H1 (cell line): Measurements from ENCODE around the gene BARHL2. TPM values are rescaled to one million over a fixed set of nuclear protein-coding genes. Genes with fewer than 3 reads are reported as not detected.

Experiments
- CTCF ChIA-PET: fragments of 300-600 bp; sonication (Branson Sonifier 250); formaldehyde crosslinking; loops from one replicate; lab custom pipeline; 2021; ENCODE audit not compliant: partially characterized antibody; lab: Charles Lee
- POLR2A ChIA-PET: fragments of 300-600 bp; sonication (Branson Sonifier 250); formaldehyde crosslinking; loops from one replicate; lab custom pipeline; 2021; ENCODE audit warnings: inconsistent platforms; ENCODE audit not compliant: partially characterized antibody; lab: Charles Lee
- DNase-seq, 2 experiments: peaks; one replicate each; pipeline versions ENCODE4 v3.0.0 to v3.0.0-alpha.2; 2010 to 2022; ENCODE audit warnings: low spot score in 2 of 2, low read depth in 1 of 2, mixed read lengths in 1 of 2
- FAIRE-seq: peaks from 2 replicates; lab custom pipeline; 2011; peaks lifted over from hg19 to GRCh38; lab: Jason Lieb, UNC
- H2AFZ ChIP-seq: 2 replicates; pipeline ENCODE4 v1.8.1; 2012; ENCODE audit warnings: low read length, inconsistent platforms
- H2AK5ac ChIP-seq: 2 replicates; pipeline ENCODE4 v1.6.1; 2013; ENCODE audit warnings: low read depth, low read length
- H2BK120ac ChIP-seq: replicated peaks from 2 replicates; pipeline ENCODE3; 2013; ENCODE audit warnings: low read depth, low read length, inconsistent platforms
- H2BK12ac ChIP-seq: 2 replicates; pipeline ENCODE4 v1.6.1; 2013; ENCODE audit warnings: low read depth, low read length
- H2BK15ac ChIP-seq: 2 replicates; pipeline ENCODE4 v1.6.1; 2013; ENCODE audit warnings: low read length
- H2BK20ac ChIP-seq: 2 replicates; pipeline ENCODE4 v1.6.1; 2013; ENCODE audit warnings: low read length
- H2BK5ac ChIP-seq: 2 replicates; pipeline ENCODE4 v1.6.1; 2013; ENCODE audit warnings: low read depth, low read length
- H3K14ac ChIP-seq: 2 replicates; pipeline ENCODE4 v1.6.1; 2013; ENCODE audit warnings: inconsistent platforms; ENCODE audit not compliant: insufficient read length
- H3K18ac ChIP-seq: 2 replicates; pipeline ENCODE4 v1.6.1; 2013; ENCODE audit warnings: low read length; ENCODE audit errors: extremely low read depth
- H3K23ac ChIP-seq: 2 replicates; pipeline ENCODE4 v1.6.1; 2013; ENCODE audit warnings: inconsistent platforms; ENCODE audit not compliant: insufficient read length
- H3K23me2 ChIP-seq: 2 replicates; pipeline ENCODE4 v1.6.1; 2013; ENCODE audit warnings: low read depth, low read length
- H3K27ac ChIP-seq: 2 replicates; pipeline ENCODE4 v1.6.1; 2011; ENCODE audit warnings: low read depth, low read length, inconsistent platforms
- H3K27me3 ChIP-seq, 4 experiments: replicated peaks in 1 of 4; 1 replicate in 1 of 4; 2 replicates in 3 of 4; pipeline versions ENCODE4 v1.6.1 to v1.8.1; 2011 to 2013; ENCODE audit warnings: low read length in 3 of 4, mild to moderate bottlenecking in 3 of 4, inconsistent platforms in 2 of 4, mixed read lengths in 2 of 4, moderate library complexity in 1 of 4; ENCODE audit not compliant: control insufficient read depth in 3 of 4, insufficient read depth in 3 of 4; ENCODE audit errors: extremely low read depth in 1 of 4
- H3K36me3 ChIP-seq, 4 experiments: 2 replicates each; pipeline versions ENCODE4 v1.6.1 to v1.8.1; 2011 to 2013; ENCODE audit warnings: mild to moderate bottlenecking in 4 of 4, low read length in 3 of 4, moderate library complexity in 2 of 4, control low read depth in 1 of 4, inconsistent platforms in 1 of 4; ENCODE audit not compliant: insufficient read depth in 4 of 4, control insufficient read depth in 2 of 4
- H3K4ac ChIP-seq: replicated peaks from 2 replicates; pipeline ENCODE3; 2013; ENCODE audit warnings: low read length, low read depth, mixed read lengths, inconsistent platforms; ENCODE audit not compliant: insufficient read length
- H3K4me1 ChIP-seq, 4 experiments: replicated peaks in 1 of 4; 1 replicate in 1 of 4; 2 replicates in 3 of 4; pipeline versions ENCODE4 v1.6.1 to v1.8.1; 2011 to 2013; ENCODE audit warnings: low read length in 3 of 4, inconsistent platforms in 2 of 4, mixed read lengths in 1 of 4; ENCODE audit not compliant: insufficient read depth in 4 of 4, control insufficient read depth in 3 of 4
- H3K4me2 ChIP-seq, 2 experiments: 2 replicates each; pipeline versions ENCODE4 v1.6.1 to v1.8.1; 2011 to 2013; ENCODE audit warnings: low read depth in 2 of 2, low read length in 2 of 2, control low read depth in 1 of 2, inconsistent platforms in 1 of 2, mild to moderate bottlenecking in 1 of 2; ENCODE audit not compliant: insufficient read depth in 1 of 2
- H3K4me3 ChIP-seq, 4 experiments: fragments of 200-600, 300-600 bp in 1 of 4; sonication (generic), shearing (Covaris generic), sonication (Bioruptor Twin) in 1 of 4; 2 replicates each; pipeline versions ENCODE4 v1.5.1 to v1.8.1; 2011 to 2016; ENCODE audit warnings: low read length in 4 of 4, low read depth in 3 of 4, control low read depth in 2 of 4, inconsistent platforms in 2 of 4, mild to moderate bottlenecking in 2 of 4, mixed read lengths in 1 of 4, moderate library complexity in 1 of 4; ENCODE audit not compliant: insufficient read depth in 2 of 4; ENCODE audit errors: extremely low read depth in 1 of 4
- H3K56ac ChIP-seq: replicated peaks from 2 replicates; pipeline ENCODE3; 2013; ENCODE audit warnings: low read depth, mild to moderate bottlenecking, mixed read lengths, low read length, inconsistent platforms; ENCODE audit not compliant: insufficient read length
- H3K79me1 ChIP-seq: 2 replicates; pipeline ENCODE4 v1.6.1; 2013; ENCODE audit warnings: low read depth, low read length, control low read depth
- H3K79me2 ChIP-seq, 2 experiments: 2 replicates each; pipeline versions ENCODE4 v1.6.1 to v1.8.1; 2012 to 2013; ENCODE audit warnings: low read length in 2 of 2, mild to moderate bottlenecking in 2 of 2, inconsistent platforms in 1 of 2; ENCODE audit not compliant: insufficient read depth in 2 of 2, control insufficient read depth in 1 of 2
- H3K9ac ChIP-seq, 4 experiments: replicated peaks in 1 of 4; 1 replicate in 1 of 4; 2 replicates in 3 of 4; pipeline versions ENCODE4 v1.6.1 to v1.8.1; 2011 to 2013; ENCODE audit warnings: low read depth in 3 of 4, low read length in 3 of 4, control low read depth in 2 of 4, mild to moderate bottlenecking in 2 of 4, moderate library complexity in 2 of 4, inconsistent platforms in 1 of 4; ENCODE audit errors: extremely low read depth in 1 of 4
- H3K9me3 ChIP-seq, 2 experiments: 2 replicates each; pipeline versions ENCODE4 v1.6.1 to v1.8.1; 2012 to 2013; ENCODE audit warnings: mild to moderate bottlenecking in 2 of 2, moderate library complexity in 2 of 2, control low read depth in 1 of 2, inconsistent platforms in 1 of 2, low read depth in 1 of 2, low read length in 1 of 2, mixed read lengths in 1 of 2; ENCODE audit not compliant: insufficient read depth in 2 of 2
- H4K20me1 ChIP-seq, 2 experiments: replicated peaks in 1 of 2; 2 replicates each; pipeline versions ENCODE3 to v1.8.1; 2011 to 2013; ENCODE audit warnings: inconsistent platforms in 2 of 2, low read length in 2 of 2, mild to moderate bottlenecking in 1 of 2; ENCODE audit not compliant: insufficient read depth in 2 of 2, control insufficient read depth in 1 of 2
- H4K5ac ChIP-seq: 2 replicates; pipeline ENCODE4 v1.6.1; 2013; ENCODE audit warnings: low read length, low read depth, mixed read lengths, inconsistent platforms; ENCODE audit not compliant: insufficient read length
- H4K8ac ChIP-seq: 2 replicates; pipeline ENCODE4 v1.8.0; 2013; ENCODE audit warnings: mild to moderate bottlenecking, moderate library complexity, low read length, inconsistent platforms; ENCODE audit not compliant: insufficient read depth; ENCODE audit errors: extremely low read depth
- H4K91ac ChIP-seq: replicated peaks from 2 replicates; pipeline ENCODE3; 2013; ENCODE audit warnings: low read length, mixed read lengths, inconsistent platforms; ENCODE audit not compliant: insufficient read length
- JUND ChIP-seq: IDR thresholded peaks from 2 replicates; pipeline ENCODE4 v1.6.1; 2011; ENCODE audit warnings: mild to moderate bottlenecking, improper control_type of control experiment, low read length
- KDM5A ChIP-seq: fragments of 200-600 bp; IDR thresholded peaks from 2 replicates; pipeline ENCODE4 v1.7.1; 2012; ENCODE audit warnings: mild to moderate bottlenecking, low read length, inconsistent platforms, mixed read lengths
- MAFK ChIP-seq: IDR thresholded peaks from 2 replicates; pipeline ENCODE4 v1.6.1; 2012; ENCODE audit warnings: low read depth, mild to moderate bottlenecking, improper control_type of control experiment, low read length
- RAD21 ChIP-seq, 2 experiments: IDR thresholded peaks in 1 of 2; conservative IDR thresholded peaks in 1 of 2; 2 replicates each; pipeline ENCODE4 v1.6.1; 2011; ENCODE audit warnings: low read depth in 2 of 2, low read length in 2 of 2, improper control_type of control experiment in 1 of 2, inconsistent platforms in 1 of 2, mild to moderate bottlenecking in 1 of 2, moderate library complexity in 1 of 2
- SIN3A ChIP-seq, 2 experiments: IDR thresholded peaks in 1 of 2; conservative IDR thresholded peaks in 1 of 2; 2 replicates each; pipeline ENCODE4 v1.6.1; 2011 to 2012; ENCODE audit warnings: low read length in 2 of 2, improper control_type of control experiment in 1 of 2, low read depth in 1 of 2, mild to moderate bottlenecking in 1 of 2
- TEAD4 ChIP-seq: IDR thresholded peaks from 2 replicates; pipeline ENCODE4 v1.6.1; 2012; ENCODE audit warnings: low read depth, low read length, inconsistent platforms, mixed read lengths
- WGBS, 2 experiments: shearing (Covaris generic) in 1 of 2; methylation state at CpG; one replicate each; pipeline versions ENCODE4 v1.1.6 to v1.1.7; 2013 to 2015; ENCODE audit warnings: low lambda C conversion rate in 2 of 2, mixed read lengths in 2 of 2, inconsistent platforms in 1 of 2, low coverage in 1 of 2, missing lambda C conversion rate in 1 of 2; ENCODE audit not compliant: insufficient replicate concordance in 2 of 2, insufficient coverage in 1 of 2, insufficient read length in 1 of 2; ENCODE audit errors: extremely low coverage in 1 of 2, missing lambda C conversion rate in 1 of 2; 5-methylcytosine and 5-hydroxymethylcytosine counted together
- polyA plus RNA-seq, 7 experiments: library from polyadenylated mRNA; depleted of rRNA in 3 of 7; stranded (reverse) in 5 of 7; unstranded in 2 of 7; fragments of >200 nt in 5 of 7; fragments of 200-250 nt in 2 of 7; gene quantifications; 1 replicate in 5 of 7; 2 replicates in 1 of 7; 4 replicates in 1 of 7; pipeline versions ENCODE4 v1.2.1 to v1.2.3, GENCODE V29; 2011 to 2013; ENCODE audit warnings: missing spikeins in 2 of 7, mixed read lengths in 2 of 7
- total RNA-seq: library from RNA; stranded (reverse); fragmentation: NEBNext Ultra II Directional; extraction: Animal tissue kit (Norgen Biotek cat#: 25700); gene quantifications from 2 replicates; pipeline ENCODE4 v1.2.1, GENCODE V29; 2021

The BARHL2 gene
- total and polyA plus RNA-seq, 2 of the 8 experiments (the other 6 are each of a cell fraction or from before 2014, with no cell fraction given): 0.15 TPM; not detected in 1

GRCh38 chr1:90732136-90732535 is 15.0 kb upstream of the BARHL2 start:
- H3K27ac ChIP-seq: no peak overlapping the region
- WGBS, 2 experiments: 53% methylated on average over 3 of the region's 3 CpGs; no CpG with 5 or more reads in 1 of the 2 experiments
- CTCF ChIA-PET: interaction anchor here (0.9 to 9.1 kb wide), 6 partner anchors 11 to 432 kb away, joined by 3 to 122 read pairs (median 6); partner anchors contain the start of gene BARHL2

More at GRCh38 chr1:90732136-90732535, 15.0 kb upstream of the BARHL2 start:
- Histone ChIP-seq H3K23me2 (peaks cover 5% of the 10 kb centered on the region; the same call in 1 of the 2 replicates), H3K4me1 (peaks cover 0 to 19% (median 8%) of the 10 kb centered on the region in 4 experiments; a peak in 6 of 7 replicates), H2BK20ac (no peak overlapping the region), H3K9me3 (no peaks in the 10 kb centered on the region), H2BK15ac (no peak overlapping the region)
- no peak for TF ChIP-seq KDM5A
- TF ChIP-seq JUND: no peak
- no peak for TF ChIP-seq TEAD4
- no peak for TF ChIP-seq MAFK
- TF ChIP-seq SIN3A (conservative IDR thresholded peaks at IDR 0.05 in 1 of 2, IDR thresholded peaks at IDR 0.05 in 1 of 2; ENCODE audit: low read depth in 1 of 2, low read length in 2 of 2): no peak
- no peak for TF ChIP-seq RAD21 (IDR thresholded peaks at IDR 0.05 in 1 of 2, conservative IDR thresholded peaks at IDR 0.05 in 1 of 2; ENCODE audit: low read depth in 2 of 2, low read length in 2 of 2)
- TF ChIP-seq, all 59 proteins: peak for 0
- H4K91ac ChIP-seq: no peak overlapping the region
- DNase-seq: no peak
- H4K5ac ChIP-seq: no peak overlapping the region
- H2BK120ac ChIP-seq: no peak overlapping the region
- no peaks in the 10 kb centered on the region for H3K79me1 ChIP-seq
- H3K14ac ChIP-seq: no peak overlapping the region
- H3K27me3 ChIP-seq: peaks cover 40 to 69% (median 61%) of the 10 kb centered on the region in 4 experiments
- H3K23ac ChIP-seq: no peak overlapping the region
- no peak for FAIRE-seq
- H4K8ac ChIP-seq: no peak overlapping the region
- no peak overlapping the region for H2AFZ ChIP-seq
- H3K79me2 ChIP-seq: no peaks in the 10 kb centered on the region
- no peak overlapping the region for H2AK5ac ChIP-seq
- POLR2A ChIA-PET: interaction anchor here (1.0 kb wide), 1 partner anchor 107 kb away, joined by 4 read pairs; no protein-coding TSS in a partner anchor
- H4K20me1 ChIP-seq: peaks cover 8% of the 10 kb centered on the region in 2 experiments
- H3K4me2 ChIP-seq: no peak overlapping the region
- no peak overlapping the region for H3K9ac ChIP-seq
- H3K4me3 ChIP-seq: no peak overlapping the region
- H2BK5ac ChIP-seq: no peak overlapping the region
- no peak overlapping the region for H3K4ac ChIP-seq
- no peak overlapping the region for H3K56ac ChIP-seq
- no peak overlapping the region for H3K18ac ChIP-seq
- H3K36me3 ChIP-seq: peaks cover 0 to 2% (median 0%) of the 10 kb centered on the region in 4 experiments; a peak in 1 of 8 replicates
- no peak overlapping the region for H2BK12ac ChIP-seq
